Astrocyte (in vitro differentiated cells and primary cell): Measurements from ENCODE around the gene NKAIN4.

Experiments
- EZH2 ChIP-seq: IDR thresholded peaks from 2 replicates; pipeline ENCODE4 v1.6.1; 2012; ENCODE audit warnings: mild to moderate bottlenecking, low read length, inconsistent platforms; ENCODE audit not compliant: insufficient read depth
- TF ChIP-seq, protein P1 (sequence below): IDR thresholded peaks from 2 replicates; pipeline ENCODE4 v1.5.1; 2011; ENCODE audit warnings: low read depth, mild to moderate bottlenecking, inconsistent platforms, low read length, moderate library complexity; ENCODE audit not compliant: insufficient read depth

DNA sequence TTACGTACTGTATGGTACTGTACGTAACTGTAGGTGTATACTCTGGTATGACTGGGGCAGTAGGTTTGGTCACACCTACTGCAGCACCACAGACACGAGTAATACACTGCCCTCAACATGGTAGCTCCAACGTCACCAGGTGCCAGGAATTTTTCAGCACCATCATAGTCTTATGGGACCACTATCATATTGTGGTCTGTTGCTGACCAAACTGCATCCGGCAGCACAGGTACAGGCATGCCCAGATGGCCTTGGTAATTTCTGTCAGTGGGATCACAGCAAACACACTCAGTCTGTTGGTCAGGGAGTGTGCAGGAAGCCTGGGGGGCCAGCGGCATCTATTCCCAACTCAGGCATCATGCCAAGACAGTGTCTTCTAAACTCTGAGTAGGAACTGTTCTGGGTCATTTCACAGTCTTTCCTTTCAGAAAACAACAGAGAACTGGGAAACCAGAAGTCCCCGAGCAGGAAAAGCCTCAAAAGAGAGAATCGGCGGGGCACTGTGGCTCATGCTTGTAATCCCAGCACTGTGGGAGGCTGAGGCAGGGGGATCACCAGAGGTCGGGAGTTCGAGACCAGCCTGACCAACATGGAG lies 44.2 kb downstream of the NKAIN4 start:
- TF ChIP-seq, protein P1, sequence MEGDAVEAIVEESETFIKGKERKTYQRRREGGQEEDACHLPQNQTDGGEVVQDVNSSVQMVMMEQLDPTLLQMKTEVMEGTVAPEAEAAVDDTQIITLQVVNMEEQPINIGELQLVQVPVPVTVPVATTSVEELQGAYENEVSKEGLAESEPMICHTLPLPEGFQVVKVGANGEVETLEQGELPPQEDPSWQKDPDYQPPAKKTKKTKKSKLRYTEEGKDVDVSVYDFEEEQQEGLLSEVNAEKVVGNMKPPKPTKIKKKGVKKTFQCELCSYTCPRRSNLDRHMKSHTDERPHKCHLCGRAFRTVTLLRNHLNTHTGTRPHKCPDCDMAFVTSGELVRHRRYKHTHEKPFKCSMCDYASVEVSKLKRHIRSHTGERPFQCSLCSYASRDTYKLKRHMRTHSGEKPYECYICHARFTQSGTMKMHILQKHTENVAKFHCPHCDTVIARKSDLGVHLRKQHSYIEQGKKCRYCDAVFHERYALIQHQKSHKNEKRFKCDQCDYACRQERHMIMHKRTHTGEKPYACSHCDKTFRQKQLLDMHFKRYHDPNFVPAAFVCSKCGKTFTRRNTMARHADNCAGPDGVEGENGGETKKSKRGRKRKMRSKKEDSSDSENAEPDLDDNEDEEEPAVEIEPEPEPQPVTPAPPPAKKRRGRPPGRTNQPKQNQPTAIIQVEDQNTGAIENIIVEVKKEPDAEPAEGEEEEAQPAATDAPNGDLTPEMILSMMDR: no peak
- TF ChIP-seq EZH2: no peak
